AG04449 (cell line): Measurements from ENCODE around the gene RAP2C.

ENCODE experiments used
- CTCF ChIA-PET: fragments of 350-600 bp; formaldehyde crosslinking; extraction: SDS; loops from one replicate; lab custom pipeline; 2021; ENCODE audit warnings: antibody characterized with exemption; lab: Yijun Ruan, JAX
- POLR2A ChIA-PET: fragments of 400-600, 350-600 bp; formaldehyde crosslinking; extraction: SDS; loops from one replicate; lab custom pipeline; 2020; ENCODE audit warnings: antibody characterized with exemption, inconsistent platforms; lab: Yijun Ruan, JAX
- DNase-seq: peaks from one replicate; pipeline ENCODE4 v3.0.0-alpha.2; 2010; ENCODE audit warnings: low read depth, low spot score
- H3K4me3 ChIP-seq: 2 replicates; pipeline ENCODE4 v1.5.1; 2011; ENCODE audit warnings: low read depth, mild to moderate bottlenecking, control low read depth, low read length
- CTCF ChIP-seq: IDR thresholded peaks from one replicate; pipeline ENCODE4 v1.5.1; 2011; ENCODE audit warnings: mild to moderate bottlenecking, moderate library complexity, low read length, control low read depth, inconsistent platforms; ENCODE audit not compliant: insufficient read depth; ENCODE audit errors: missing control alignments

RAP2C gene

GRCh38 chrX:132219343-132219768, at the start of gene RAP2C:
Gene RAP2C (minus strand): TSS chrX:132219447. CDS start chrX:132217268, 2,179 bp downstream.
- no peak for DNase-seq

DNA sequence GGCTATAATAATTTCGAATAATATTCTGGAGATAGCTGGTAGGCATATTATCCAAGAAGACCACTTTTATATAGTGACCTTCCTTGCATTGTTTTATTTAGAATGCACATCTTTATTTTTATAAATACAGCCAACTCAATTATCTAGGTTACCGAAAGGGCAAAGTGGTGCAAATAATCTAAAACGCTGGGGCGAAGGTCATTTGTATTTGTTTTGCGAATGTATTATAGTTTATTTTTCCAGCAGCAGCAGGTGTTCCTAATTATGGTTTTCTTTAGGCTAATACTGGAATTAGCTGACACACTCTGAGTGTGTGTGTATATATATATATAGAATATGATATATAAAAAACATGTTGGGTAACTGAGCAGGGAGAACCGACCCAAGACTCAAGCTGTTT, 48.1 kb upstream of the RAP2C start:
- TF ChIP-seq CTCF, result no peak
- ChIA-PET CTCF (interaction anchor here (1.1 kb wide), 1 partner anchor 25 kb away, joined by 3 read pairs; no protein-coding TSS in a partner anchor), POLR2A (no interaction called here)
- DNase-seq, result no peak
- H3K4me3 ChIP-seq, result no peak overlapping the region

More at GRCh38 chrX:132219343-132219768, at the start of gene RAP2C:
- peak; percentile 66 for TF ChIP-seq CTCF
- peak within 1 kb of the TSS; percentile 63 for H3K4me3 ChIP-seq
- POLR2A ChIA-PET, result no interaction called here
- CTCF ChIA-PET, result interaction anchor here (0.6 to 4.9 kb wide), 20 partner anchors 10 to 411 kb away, joined by 3 to 71 read pairs (median 5); no protein-coding TSS in a partner anchor

DNA sequence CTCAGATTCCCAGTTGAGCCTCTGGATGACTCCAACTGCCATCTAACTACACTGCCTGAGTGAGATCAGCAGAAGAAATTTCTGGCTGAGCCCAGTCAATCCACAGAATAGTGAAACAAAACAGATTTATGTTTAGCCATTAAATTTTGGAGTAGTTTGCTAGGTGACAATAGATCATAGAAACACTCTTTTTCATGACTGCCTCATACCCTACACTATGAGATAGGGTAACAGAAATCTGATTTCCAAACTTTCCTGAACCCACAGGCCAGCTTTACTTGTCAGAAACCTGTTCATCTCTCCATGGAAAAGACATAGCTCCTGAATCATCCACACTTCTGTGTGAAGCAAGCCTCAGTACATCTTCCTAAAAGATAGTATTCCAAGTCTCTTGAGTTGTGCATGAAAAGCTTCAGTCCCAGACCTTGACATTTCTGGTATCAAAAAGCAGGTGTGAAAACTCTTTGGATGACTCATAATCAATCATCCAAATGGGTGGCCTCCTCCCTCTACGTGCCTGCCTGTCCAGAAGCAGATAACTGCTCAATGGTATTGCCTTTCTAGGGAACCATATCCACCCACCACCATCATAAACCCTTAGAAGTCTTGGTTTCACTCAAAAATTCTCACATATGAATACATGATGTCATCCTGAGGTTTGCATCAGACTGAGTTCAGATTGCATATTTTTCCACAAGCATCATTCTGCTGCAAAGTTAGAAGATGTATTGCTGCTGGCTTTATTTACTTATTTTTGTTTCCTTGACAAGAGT, 47.5 kb upstream of the RAP2C start:
- H3K4me3 ChIP-seq, result no peak overlapping the region
- CTCF ChIA-PET, result no interaction called here
- TF ChIP-seq CTCF, result no peak
- DNase-seq, result no peak
- POLR2A ChIA-PET, result no interaction called here

GRCh38 chrX:132263127-132263526, 43.9 kb upstream of the RAP2C start:
- ChIA-PET POLR2A (no interaction called here), CTCF (no interaction called here)
- DNase-seq, result no peak
- no peak overlapping the region for H3K4me3 ChIP-seq
- no peak for TF ChIP-seq CTCF

GRCh38 chrX:132258509-132258908, 39.3 kb upstream of the RAP2C start:
- TF ChIP-seq CTCF, result no peak
- DNase-seq, result no peak
- no peak overlapping the region for H3K4me3 ChIP-seq
- CTCF ChIA-PET, result no interaction called here
- POLR2A ChIA-PET, result no interaction called here

- no peak overlapping the region for H3K4me3 ChIP-seq
- CTCF ChIA-PET, result interaction anchor here (0.9 to 1.1 kb wide), 2 partner anchors 35 to 357 kb away, joined by 3 read pairs; no protein-coding TSS in a partner anchor
- TF ChIP-seq CTCF, result no peak
- POLR2A ChIA-PET, result interaction anchor here (0.6 kb wide), 1 partner anchor 48 kb away, joined by 3 read pairs; no protein-coding TSS in a partner anchor
- no peak for DNase-seq
Measured at GRCh38 chrX:132257116-132257515, 37.9 kb upstream of the RAP2C start.
